OCI-LY3 (cell line): ENCODE results near the gene KLF16.
A peak's percentile ranks its signal among the peaks of the same experiment; 100 is the strongest.

Source experiments
- H2AFZ ChIP-seq: fragments of 200-600, 300-600 bp; shearing (Covaris generic); 2 replicates; pipeline ENCODE4 v1.6.0; 2014; ENCODE audit warnings: antibody characterized with exemption, low read depth, low read length
- H3K27ac ChIP-seq: fragments of 200-600, 300-600 bp; sonication (generic); 2 replicates; pipeline ENCODE4 v1.5.1; 2014; ENCODE audit warnings: mild to moderate bottlenecking, low read length, moderate library complexity, mixed read lengths
- H3K27me3 ChIP-seq: fragments of 200-600, 300-600 bp; sonication (generic); 2 replicates; pipeline ENCODE4 v1.6.1; 2014; ENCODE audit warnings: low read depth, low read length, mixed read lengths
- H3K36me3 ChIP-seq: fragments of 200-600, 300-600 bp; sonication (generic); replicated peaks from 2 replicates; pipeline ENCODE3; 2014; ENCODE audit warnings: low read depth, low read length, mixed read lengths
- H3K4me1 ChIP-seq: fragments of 300-600, 200-600 bp; sonication (generic); 2 replicates; pipeline ENCODE4 v1.6.1; 2014; ENCODE audit warnings: low read length, mixed read lengths
- H3K4me2 ChIP-seq: fragments of 200-600, 300-600 bp; sonication (generic); 2 replicates; pipeline ENCODE4 v1.6.1; 2014; ENCODE audit warnings: low read length, mixed read lengths
- H3K4me3 ChIP-seq: fragments of 300-600, 200-600 bp; sonication (generic); 2 replicates; pipeline ENCODE4 v1.5.1; 2014; ENCODE audit warnings: antibody characterized with exemption, mild to moderate bottlenecking, low read length, moderate library complexity
- H3K79me2 ChIP-seq: fragments of 300-600, 200-600 bp; shearing (Covaris generic); 2 replicates; pipeline ENCODE4 v1.6.1; 2014; ENCODE audit warnings: mild to moderate bottlenecking, low read length, mixed read lengths
- H3K9ac ChIP-seq: fragments of 300-600, 200-600 bp; shearing (Covaris generic); 2 replicates; pipeline ENCODE4 v1.6.0; 2014; ENCODE audit warnings: mild to moderate bottlenecking, low read length, moderate library complexity
- H3K9me3 ChIP-seq: fragments of 200-600, 300-600 bp; shearing (Covaris generic); 2 replicates; pipeline ENCODE4 v1.6.1; 2014; ENCODE audit warnings: low read length, mixed read lengths; ENCODE audit not compliant: insufficient read depth
- H4K20me1 ChIP-seq: fragments of 200-600, 300-600 bp; sonication (generic); 2 replicates; pipeline ENCODE4 v1.6.1; 2016; ENCODE audit warnings: low read length, mixed read lengths; ENCODE audit not compliant: insufficient read depth
- EZH2phosphoT487 ChIP-seq: fragments of 200-600 bp; shearing (Covaris generic); IDR thresholded peaks from 2 replicates; pipeline ENCODE4 v1.6.1; 2018; ENCODE audit warnings: antibody characterized with exemption, mixed run types, low read depth
- TF ChIP-seq, protein P1 (sequence below): fragments of 200-600, 300-600 bp; sonication (generic); IDR thresholded peaks from 2 replicates; pipeline ENCODE4 v1.5.1; 2014; ENCODE audit warnings: antibody characterized with exemption, low read length, low read depth

Gene KLF16

DNA sequence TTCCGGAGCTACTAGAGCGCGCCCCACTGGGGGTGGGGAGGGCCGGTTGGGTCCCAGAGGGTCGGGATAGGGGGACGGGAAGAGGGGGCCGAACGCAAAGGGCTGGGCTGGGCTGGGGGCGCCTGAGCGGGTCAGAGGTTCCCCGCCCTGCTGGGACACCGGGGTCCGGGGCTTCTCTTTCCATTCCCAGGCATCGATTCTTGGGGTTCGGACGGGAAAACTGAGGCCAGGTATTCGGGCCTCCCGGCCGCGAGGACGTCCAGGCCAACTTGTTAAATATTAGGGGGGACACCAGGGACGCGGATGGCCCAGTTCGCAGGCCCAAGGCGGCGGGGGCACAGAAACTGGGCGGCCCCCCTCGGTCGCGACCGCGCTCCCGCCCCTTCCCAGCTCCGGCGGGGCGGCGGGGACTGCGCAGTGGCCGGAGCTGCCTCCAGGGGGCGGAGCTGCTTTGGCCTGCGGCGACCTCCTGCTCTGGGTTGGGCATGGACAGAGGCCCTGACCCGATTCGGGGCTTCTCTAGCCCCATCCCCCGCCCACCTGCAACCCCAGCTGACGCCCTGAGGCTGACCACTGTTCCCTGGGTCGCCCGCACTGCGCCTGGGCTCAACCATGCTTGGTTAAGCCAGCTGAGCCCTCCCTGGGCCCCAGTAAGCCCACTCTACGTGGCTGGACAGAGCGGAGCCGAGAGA is 1.2 kb upstream of the KLF16 start:
- TF ChIP-seq, protein P1, sequence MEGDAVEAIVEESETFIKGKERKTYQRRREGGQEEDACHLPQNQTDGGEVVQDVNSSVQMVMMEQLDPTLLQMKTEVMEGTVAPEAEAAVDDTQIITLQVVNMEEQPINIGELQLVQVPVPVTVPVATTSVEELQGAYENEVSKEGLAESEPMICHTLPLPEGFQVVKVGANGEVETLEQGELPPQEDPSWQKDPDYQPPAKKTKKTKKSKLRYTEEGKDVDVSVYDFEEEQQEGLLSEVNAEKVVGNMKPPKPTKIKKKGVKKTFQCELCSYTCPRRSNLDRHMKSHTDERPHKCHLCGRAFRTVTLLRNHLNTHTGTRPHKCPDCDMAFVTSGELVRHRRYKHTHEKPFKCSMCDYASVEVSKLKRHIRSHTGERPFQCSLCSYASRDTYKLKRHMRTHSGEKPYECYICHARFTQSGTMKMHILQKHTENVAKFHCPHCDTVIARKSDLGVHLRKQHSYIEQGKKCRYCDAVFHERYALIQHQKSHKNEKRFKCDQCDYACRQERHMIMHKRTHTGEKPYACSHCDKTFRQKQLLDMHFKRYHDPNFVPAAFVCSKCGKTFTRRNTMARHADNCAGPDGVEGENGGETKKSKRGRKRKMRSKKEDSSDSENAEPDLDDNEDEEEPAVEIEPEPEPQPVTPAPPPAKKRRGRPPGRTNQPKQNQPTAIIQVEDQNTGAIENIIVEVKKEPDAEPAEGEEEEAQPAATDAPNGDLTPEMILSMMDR: peak; percentile 61
- TF ChIP-seq EZH2phosphoT487: no peak
- Histone ChIP-seq H3K4me3 (peak overlapping the region; percentile 80), H3K27ac (peak overlapping the region; percentile 93), H3K79me2 (peaks cover 46% of the 10 kb centered on the region), H3K9ac (peak overlapping the region; percentile 97), H3K4me2 (peak overlapping the region; percentile 93), H2AFZ (no peak overlapping the region), H3K9me3 (no peaks in the 10 kb centered on the region), H3K36me3 (peaks cover 5% of the 10 kb centered on the region), H3K4me1 (peaks cover 26% of the 10 kb centered on the region), H3K27me3 (no peaks in the 10 kb centered on the region), H4K20me1 (peaks cover 29% of the 10 kb centered on the region)

DNA sequence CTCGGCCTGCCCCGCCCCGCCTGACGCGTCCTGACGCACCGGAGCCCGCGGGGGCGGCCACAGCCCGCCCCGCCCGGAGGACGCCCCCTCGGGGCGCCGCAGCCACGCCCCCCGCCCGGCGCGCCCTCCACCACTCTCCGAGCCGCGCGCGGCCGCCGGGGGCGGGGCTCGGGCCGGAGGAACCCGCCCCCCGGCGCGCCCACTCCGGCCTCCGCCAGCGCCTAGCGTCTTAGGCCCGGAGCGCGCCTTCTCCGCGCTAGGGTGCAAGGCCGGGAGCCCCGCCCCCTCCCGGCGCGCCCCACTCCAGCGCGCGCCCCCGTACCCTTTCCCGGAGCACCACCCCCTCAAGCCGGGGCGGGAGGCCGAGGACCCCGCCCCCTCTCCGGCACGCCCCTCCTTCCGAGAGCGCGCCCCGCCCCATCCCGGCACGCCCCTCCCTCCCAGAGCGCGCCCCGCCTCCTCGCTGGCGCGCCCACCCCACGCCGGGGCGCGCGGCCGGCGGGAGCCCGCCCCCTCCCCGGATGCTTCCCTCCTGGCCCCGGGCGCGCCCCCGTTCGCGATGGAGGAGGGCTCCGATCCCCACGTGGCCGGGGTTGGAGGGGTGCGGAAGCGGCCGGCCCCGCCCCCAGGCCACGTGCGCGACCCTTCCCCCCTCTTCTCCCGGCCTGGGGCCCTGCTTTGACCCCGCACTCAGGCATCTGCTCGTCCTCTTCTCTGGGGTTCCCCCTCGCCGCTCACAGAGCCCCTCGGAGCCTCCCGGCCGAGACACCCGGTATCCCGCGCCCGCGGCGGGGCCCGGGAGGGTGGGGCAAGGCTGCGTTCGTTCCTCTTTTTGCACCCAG is 480 bp upstream of the KLF16 start:
- Histone ChIP-seq H3K9me3 (no peaks in the 10 kb centered on the region), H3K27me3 (no peaks in the 10 kb centered on the region), H3K9ac (peak overlapping the region; percentile 97), H3K27ac (peak overlapping the region; percentile 93), H3K36me3 (peaks cover 4% of the 10 kb centered on the region), H3K79me2 (peaks cover 54% of the 10 kb centered on the region), H3K4me1 (peaks cover 33% of the 10 kb centered on the region), H2AFZ (no peak overlapping the region), H3K4me2 (peak overlapping the region; percentile 93), H4K20me1 (peaks cover 36% of the 10 kb centered on the region), H3K4me3 (peak overlapping the region; percentile 80)
- TF ChIP-seq, protein P1: no peak
- no peak for TF ChIP-seq EZH2phosphoT487

GRCh38 chr19:1862424-1863327 is 703 bp downstream of the KLF16 start:
- TF ChIP-seq, protein P1: no peak
- TF ChIP-seq EZH2phosphoT487: no peak
- H3K4me3 ChIP-seq: peak overlapping the region; percentile 95
- peaks cover 3% of the 10 kb centered on the region for H3K36me3 ChIP-seq
- H2AFZ ChIP-seq: no peak overlapping the region
- H4K20me1 ChIP-seq: peaks cover 48% of the 10 kb centered on the region
- peak overlapping the region; percentile 79 for H3K27ac ChIP-seq
- no peaks in the 10 kb centered on the region for H3K27me3 ChIP-seq
- H3K4me1 ChIP-seq: peaks cover 45% of the 10 kb centered on the region
- peak overlapping the region; percentile 95 for H3K9ac ChIP-seq
- H3K4me2 ChIP-seq: peak overlapping the region; percentile 99
- peaks cover 65% of the 10 kb centered on the region for H3K79me2 ChIP-seq
- H3K9me3 ChIP-seq: no peaks in the 10 kb centered on the region
